GM04503 (cell line): Measurements from ENCODE around the gene CLDN22.

Source experiments
- DNase-seq: peaks from one replicate; pipeline ENCODE4 v3.0.0-alpha.2; 2012; ENCODE audit warnings: low read depth

The CLDN22 gene

DNA sequence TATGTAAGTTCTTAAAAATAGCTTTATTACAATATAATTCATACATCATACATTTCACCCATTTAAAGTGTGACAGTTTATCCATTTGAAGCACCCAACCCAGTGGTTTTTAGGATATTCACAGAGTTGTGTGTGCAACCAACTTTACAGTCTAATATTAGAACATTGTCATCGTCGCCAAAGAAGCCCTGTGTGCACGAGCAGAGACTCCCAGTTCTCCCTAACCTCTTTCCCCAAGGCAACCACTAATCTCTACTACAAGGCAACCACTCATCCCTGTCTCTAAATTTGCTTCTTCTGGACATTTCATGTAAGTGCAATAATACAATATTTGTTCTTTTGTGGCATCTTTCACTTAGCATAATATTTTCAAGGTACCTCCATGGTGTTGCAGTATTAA lies 47.7 kb downstream of the CLDN22 start:
- no peak for DNase-seq

DNA sequence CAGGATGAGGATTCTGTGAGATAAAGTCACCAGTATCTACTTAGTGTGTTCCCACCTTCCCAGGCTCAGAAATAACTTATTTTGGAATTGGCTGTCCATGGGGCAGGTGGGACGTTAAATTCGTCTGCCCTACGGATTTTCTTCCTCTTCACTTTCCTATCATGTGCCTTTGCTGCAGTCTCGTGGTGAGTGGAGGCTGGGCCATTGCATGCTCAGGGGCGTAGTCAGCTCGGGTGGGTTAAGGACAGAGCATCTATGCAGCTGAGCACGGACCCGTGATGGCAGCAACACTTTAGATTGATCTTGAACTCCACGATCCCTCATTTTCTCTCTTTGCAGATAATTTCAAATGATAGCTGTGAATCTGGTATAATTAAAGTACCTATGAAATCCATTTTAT lies 51.5 kb downstream of the CLDN22 start:
- no peak for DNase-seq
